ENCODE measurements around the gene STRA6.
A peak's percentile ranks its signal among the peaks of the same experiment; 100 is the strongest.

STRA6 gene

DNA sequence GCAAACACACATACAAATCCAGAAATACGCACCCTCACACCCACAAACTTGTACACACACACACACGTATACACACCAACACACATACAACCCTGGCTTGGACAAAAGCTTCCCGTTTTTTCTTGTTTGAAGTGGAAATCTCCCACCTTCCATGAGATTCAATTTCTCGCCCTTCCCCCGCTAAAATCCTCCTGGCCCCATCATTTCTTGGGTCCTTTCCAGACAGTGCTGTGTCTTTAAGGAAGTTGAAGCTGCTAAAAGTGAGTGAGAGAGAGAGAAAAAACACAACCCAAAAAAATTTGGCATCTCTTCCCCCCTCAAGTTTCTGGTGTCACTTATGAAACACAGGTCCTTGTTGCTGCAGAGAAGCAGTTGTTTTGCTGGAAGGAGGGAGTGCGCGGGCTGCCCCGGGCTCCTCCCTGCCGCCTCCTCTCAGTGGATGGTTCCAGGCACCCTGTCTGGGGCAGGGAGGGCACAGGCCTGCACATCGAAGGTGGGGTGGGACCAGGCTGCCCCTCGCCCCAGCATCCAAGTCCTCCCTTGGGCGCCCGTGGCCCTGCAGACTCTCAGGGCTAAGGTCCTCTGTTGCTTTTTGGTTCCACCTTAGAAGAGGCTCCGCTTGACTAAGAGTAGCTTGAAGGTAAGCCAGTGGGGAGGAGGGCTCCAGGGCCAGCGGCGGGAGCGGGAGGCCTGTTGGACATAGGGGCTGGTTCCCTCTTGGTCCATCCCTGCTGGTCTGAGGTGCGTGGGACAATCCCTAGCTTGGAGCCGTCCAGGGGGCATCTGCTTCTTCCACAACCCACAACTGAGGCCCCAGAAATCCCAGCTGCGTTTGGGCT lies 29.0 kb downstream of the STRA6 start, which contains the start of gene ISLR:
Gene ISLR, plus strand, starts transcription at position 331 of the 839 bp plus-strand sequence. CDS start 1,149 bp downstream, outside the sequence.
- peak within 1 kb of the TSS; percentile 49 for H3K4me3 ChIP-seq (ENCODE audit: control insufficient read depth, low read depth, low read length)
- DNase-seq (ENCODE audit: low read depth) = peak; percentile 51
- no peak for TF ChIP-seq CTCF (IDR thresholded peaks at IDR 0.05; ENCODE audit: control insufficient read depth, insufficient read depth, low read depth, low read length, missing control alignments)

GRCh38 chr15:74172701-74173379 lies 29.7 kb downstream of the STRA6 start:
- no peak overlapping the region for H3K4me3 ChIP-seq (ENCODE audit: control insufficient read depth, low read depth, low read length)
- DNase-seq (ENCODE audit: low read depth) = no peak
- TF ChIP-seq CTCF (IDR thresholded peaks at IDR 0.05; ENCODE audit: control insufficient read depth, insufficient read depth, low read depth, low read length, missing control alignments) = no peak

- no peak for DNase-seq (ENCODE audit: low read depth)
- no peak overlapping the region for H3K4me3 ChIP-seq (ENCODE audit: control insufficient read depth, low read depth, low read length)
- TF ChIP-seq CTCF (IDR thresholded peaks at IDR 0.05; ENCODE audit: control insufficient read depth, insufficient read depth, low read depth, low read length, missing control alignments) = no peak
These were observed 30.5 kb downstream of the STRA6 start for GRCh38 chr15:74171965-74172541.

GRCh38 chr15:74170875-74171578 lies 31.6 kb downstream of the STRA6 start:
- TF ChIP-seq CTCF (IDR thresholded peaks at IDR 0.05; ENCODE audit: control insufficient read depth, insufficient read depth, low read depth, low read length, missing control alignments) = no peak
- no peak overlapping the region for H3K4me3 ChIP-seq (ENCODE audit: control insufficient read depth, low read depth, low read length)
- no peak for DNase-seq (ENCODE audit: low read depth)

DNA sequence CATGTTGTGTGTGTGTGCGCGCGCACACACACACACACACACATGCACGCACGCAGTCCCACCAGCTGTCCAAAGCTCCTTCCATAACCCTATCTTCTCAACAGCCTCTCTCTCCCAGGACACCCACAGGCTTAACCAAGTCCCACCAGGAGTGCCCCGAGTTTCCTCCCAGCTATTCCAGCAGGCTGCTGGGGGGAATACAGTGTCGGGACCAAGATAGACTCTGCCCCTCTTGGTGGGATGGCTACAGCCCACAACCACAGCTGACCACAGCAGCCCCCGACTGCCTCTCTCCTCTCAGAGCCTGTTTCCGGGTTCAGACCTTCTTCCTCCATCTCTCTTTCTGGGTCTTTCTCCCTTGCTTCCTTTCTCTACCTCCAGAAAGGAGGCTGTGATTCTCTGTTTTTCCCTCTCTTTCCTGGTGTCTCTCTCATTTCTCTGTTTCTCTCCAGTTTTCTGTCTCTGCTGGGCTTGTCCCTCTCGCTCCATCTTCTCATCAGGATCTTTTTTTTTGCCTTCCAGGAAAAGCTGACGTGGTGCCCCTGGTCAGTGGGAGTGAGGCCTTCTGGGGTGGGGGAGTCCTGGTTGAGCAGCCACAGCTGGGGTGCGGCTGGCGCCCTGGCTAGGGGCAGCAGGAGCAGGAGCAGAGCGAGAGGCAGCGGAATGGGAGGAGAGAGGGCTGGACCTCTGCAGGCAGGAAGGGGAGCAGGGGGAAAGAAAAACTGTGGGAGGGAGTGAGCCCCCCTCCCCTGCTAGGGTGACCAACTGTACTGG lies 32.3 kb downstream of the STRA6 start:
- H3K4me3 ChIP-seq (ENCODE audit: control insufficient read depth, low read depth, low read length) = no peak overlapping the region
- no peak for DNase-seq (ENCODE audit: low read depth)
- no peak for TF ChIP-seq CTCF (IDR thresholded peaks at IDR 0.05; ENCODE audit: control insufficient read depth, insufficient read depth, low read depth, low read length, missing control alignments)
